DMS153 treated with DMSO at 0.1 percent for 48 hours (cell line): ENCODE data around the gene PER1.

Experiments used
- DNase-seq: peaks from one replicate; lab custom pipeline; 2025; ENCODE audit not compliant: unreplicated experiment; lab: John Stamatoyannopoulos, UW

Gene PER1

GRCh38 chr17:8100763-8101162 lies 51.4 kb downstream of the PER1 start:
- DNase-seq, result no peak

- DNase-seq, result no peak
Observed at GRCh38 chr17:8100111-8100510, 52.1 kb downstream of the PER1 start.

DNA sequence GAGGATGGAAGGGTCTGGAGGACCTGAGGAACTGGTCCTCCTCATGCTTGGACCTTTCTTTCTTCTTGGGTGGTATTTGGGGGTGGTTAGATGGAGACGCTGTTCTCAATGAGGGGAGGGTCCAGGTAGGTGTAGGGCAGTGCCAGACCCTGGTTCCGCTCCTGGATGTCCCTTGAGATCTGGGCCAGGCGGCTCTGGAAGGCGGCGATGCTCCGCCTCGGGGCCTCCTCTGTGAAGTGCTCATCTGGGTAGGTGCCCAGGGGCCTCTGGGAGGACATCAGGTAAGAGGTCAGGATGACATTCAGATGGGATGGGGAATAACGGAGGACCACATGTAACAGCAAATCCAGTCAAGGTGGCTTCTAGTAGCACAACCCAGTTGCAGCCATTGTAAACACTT lies 55.7 kb downstream of the PER1 start:
- no peak for DNase-seq

- no peak for DNase-seq
Observed at GRCh38 chr17:8095361-8095760, 56.8 kb downstream of the PER1 start.

GRCh38 chr17:8091033-8091687 lies 61.0 kb downstream of the PER1 start:
- DNase-seq, result no peak
